WTC11 (cell line): Measurements from ENCODE around the gene ING1. TPM values are rescaled to one million over a fixed set of nuclear protein-coding genes. Genes with fewer than 3 reads are reported as not detected.

Experiments
- ATAC-seq: fragments of 200-7000 bp; cut with Tn5 transposase; 2 replicates; pipeline ENCODE4 v1.10.0; 2021; ENCODE audit warnings: mild to moderate bottlenecking, moderate library complexity
- CTCF ChIA-PET: fragments of 300-600 bp; sonication (Branson Sonifier 250); formaldehyde crosslinking; loops from one replicate; lab custom pipeline; 2021; ENCODE audit warnings: antibody characterized with exemption; lab: Charles Lee
- POLR2A ChIA-PET: fragments of 350-600 bp; sonication (Branson Sonifier 250); formaldehyde crosslinking; loops from one replicate; lab custom pipeline; 2021; ENCODE audit warnings: antibody characterized with exemption; lab: Charles Lee
- DNase-seq: peaks from one replicate; pipeline ENCODE4 v3.0.0; 2021; ENCODE audit warnings: low spot score
- H3K27ac Mint-ChIP-seq: 2 replicates; pipeline ENCODE4 v1.8.0; 2021; ENCODE audit warnings: mixed read lengths
- H3K27me3 Mint-ChIP-seq: 2 replicates; pipeline ENCODE4 v1.8.0; 2021; ENCODE audit warnings: low read depth, mild to moderate bottlenecking, moderate library complexity, mixed read lengths
- H3K36me3 Mint-ChIP-seq: 2 replicates; pipeline ENCODE4 v1.8.0; 2021; ENCODE audit warnings: mixed read lengths
- H3K4me1 Mint-ChIP-seq: 2 replicates; pipeline ENCODE4 v1.8.0; 2022; ENCODE audit warnings: mixed read lengths
- H3K4me3 Mint-ChIP-seq: 2 replicates; pipeline ENCODE4 v1.8.0; 2021; ENCODE audit warnings: mild to moderate bottlenecking, moderate library complexity, mixed read lengths
- H3K9me3 Mint-ChIP-seq: 2 replicates; pipeline ENCODE4 v1.8.0; 2021; ENCODE audit warnings: mixed read lengths
- AR ChIP-seq: fragments of 250-450 bp; sonication (Bioruptor Pico); IDR thresholded peaks from 2 replicates; pipeline ENCODE4 v1.9.0; 2021; ENCODE audit warnings: mild to moderate bottlenecking
- ARID4B ChIP-seq: sonication (generic); formaldehyde crosslinking; IDR thresholded peaks from 2 replicates; pipeline ENCODE4 v1.8.0; 2023; ENCODE audit warnings: missing genetic modification reagents, mild to moderate bottlenecking, borderline replicate concordance
- CTCF ChIP-seq: fragments of 200-600 bp; IDR thresholded peaks from 2 replicates; pipeline ENCODE4 v1.8.0; 2022; ENCODE audit warnings: antibody characterized with exemption
- E2F4 ChIP-seq: sonication (generic); formaldehyde crosslinking; IDR thresholded peaks from 2 replicates; pipeline ENCODE4 v1.8.1; 2022; ENCODE audit warnings: low read depth, mild to moderate bottlenecking, moderate library complexity, missing genetic modification reagents, borderline replicate concordance
- FOXP1 ChIP-seq: sonication (generic); formaldehyde crosslinking; IDR thresholded peaks from 2 replicates; pipeline ENCODE4 v1.8.0; 2022; ENCODE audit warnings: missing genetic modification reagents, mild to moderate bottlenecking, moderate library complexity, borderline replicate concordance
- JAZF1 ChIP-seq: fragments of 250-450 bp; sonication (Bioruptor Pico); IDR thresholded peaks from 2 replicates; pipeline ENCODE4 v1.9.0; 2021; ENCODE audit warnings: moderate library complexity, mild to moderate bottlenecking, inconsistent platforms
- MYBL2 ChIP-seq: sonication (generic); formaldehyde crosslinking; IDR thresholded peaks from 2 replicates; pipeline ENCODE4 v1.8.1; 2023; ENCODE audit warnings: mild to moderate bottlenecking, moderate library complexity, missing genetic modification reagents
- RELA ChIP-seq: sonication (generic); formaldehyde crosslinking; IDR thresholded peaks from 2 replicates; pipeline ENCODE4 v1.8.1; 2022; ENCODE audit warnings: missing genetic modification reagents, mild to moderate bottlenecking, borderline replicate concordance
- TEAD4 ChIP-seq: sonication (generic); formaldehyde crosslinking; IDR thresholded peaks from 2 replicates; pipeline ENCODE4 v1.8.0; 2022; ENCODE audit warnings: mild to moderate bottlenecking, missing genetic modification reagents
- ZNF121 ChIP-seq: sonication (generic); formaldehyde crosslinking; IDR thresholded peaks from 2 replicates; pipeline ENCODE4 v1.8.0; 2023; ENCODE audit warnings: missing genetic modification reagents
- total RNA-seq: library from RNA; stranded (reverse); gene quantifications from 3 replicates; pipeline ENCODE4 v1.2.3, GENCODE V29; 2021
- TF ChIP-seq, protein P1 (sequence below): sonication (generic); formaldehyde crosslinking; IDR thresholded peaks from 2 replicates; pipeline ENCODE4 v1.8.1; 2023; ENCODE audit warnings: mild to moderate bottlenecking, missing genetic modification reagents
- TF ChIP-seq, protein P2 (sequence below): sonication (generic); formaldehyde crosslinking; IDR thresholded peaks from 2 replicates; pipeline ENCODE4 v1.8.0; 2022; ENCODE audit warnings: mild to moderate bottlenecking, missing genetic modification reagents
- TF ChIP-seq, protein P3 (sequence below): sonication (generic); formaldehyde crosslinking; IDR thresholded peaks from 2 replicates; pipeline ENCODE4 v1.8.0; 2023; ENCODE audit warnings: missing genetic modification reagents
- TF ChIP-seq, protein P4 (sequence below): fragments of 250-450 bp; sonication (Bioruptor Pico); IDR thresholded peaks from 2 replicates; pipeline ENCODE4 v1.9.0; 2021; ENCODE audit warnings: mild to moderate bottlenecking, borderline replicate concordance

ING1 gene
- total RNA-seq, 1 experiment from 2014 or later: 26.2 TPM

GRCh38 chr13:110682746-110683145, 30.8 kb upstream of the ING1 start (continued):
- TF ChIP-seq AR (CRISPR knock-in tag): no peak
- TF ChIP-seq TEAD4 (CRISPR knock-in tag): no peak
- no peak for TF ChIP-seq E2F4 (CRISPR knock-in tag)
- TF ChIP-seq JAZF1: no peak
- no peak for TF ChIP-seq MYBL2 (CRISPR knock-in tag)
- TF ChIP-seq, protein P1, sequence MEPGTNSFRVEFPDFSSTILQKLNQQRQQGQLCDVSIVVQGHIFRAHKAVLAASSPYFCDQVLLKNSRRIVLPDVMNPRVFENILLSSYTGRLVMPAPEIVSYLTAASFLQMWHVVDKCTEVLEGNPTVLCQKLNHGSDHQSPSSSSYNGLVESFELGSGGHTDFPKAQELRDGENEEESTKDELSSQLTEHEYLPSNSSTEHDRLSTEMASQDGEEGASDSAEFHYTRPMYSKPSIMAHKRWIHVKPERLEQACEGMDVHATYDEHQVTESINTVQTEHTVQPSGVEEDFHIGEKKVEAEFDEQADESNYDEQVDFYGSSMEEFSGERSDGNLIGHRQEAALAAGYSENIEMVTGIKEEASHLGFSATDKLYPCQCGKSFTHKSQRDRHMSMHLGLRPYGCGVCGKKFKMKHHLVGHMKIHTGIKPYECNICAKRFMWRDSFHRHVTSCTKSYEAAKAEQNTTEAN (CRISPR knock-in tag): no peak
- TF ChIP-seq, protein P2, sequence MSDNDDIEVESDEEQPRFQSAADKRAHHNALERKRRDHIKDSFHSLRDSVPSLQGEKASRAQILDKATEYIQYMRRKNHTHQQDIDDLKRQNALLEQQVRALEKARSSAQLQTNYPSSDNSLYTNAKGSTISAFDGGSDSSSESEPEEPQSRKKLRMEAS (CRISPR knock-in tag): no peak

- ATAC-seq: peak; percentile 37; the same call in 1 of the 2 replicates
- no peak for DNase-seq
- TF ChIP-seq ARID4B (CRISPR knock-in tag) (no peak), ZNF121 (CRISPR knock-in tag) (peak; percentile 70; the same call in 1 of the 2 replicates)
- Mint-ChIP-seq H3K9me3 (no peaks in the 10 kb centered on the region), H3K4me3 (no peak overlapping the region), H3K27ac (no peak overlapping the region), H3K4me1 (no peaks in the 10 kb centered on the region), H3K36me3 (peaks cover 33% of the 10 kb centered on the region), H3K27me3 (no peaks in the 10 kb centered on the region)
- POLR2A ChIA-PET: no interaction called here
- CTCF ChIA-PET: interaction anchor here (0.5 to 1.5 kb wide), 12 partner anchors 20 to 265 kb away, joined by 3 to 6 read pairs (median 3); no protein-coding TSS in a partner anchor
Measured at GRCh38 chr13:110683203-110683883, 30.2 kb upstream of the ING1 start.

DNA sequence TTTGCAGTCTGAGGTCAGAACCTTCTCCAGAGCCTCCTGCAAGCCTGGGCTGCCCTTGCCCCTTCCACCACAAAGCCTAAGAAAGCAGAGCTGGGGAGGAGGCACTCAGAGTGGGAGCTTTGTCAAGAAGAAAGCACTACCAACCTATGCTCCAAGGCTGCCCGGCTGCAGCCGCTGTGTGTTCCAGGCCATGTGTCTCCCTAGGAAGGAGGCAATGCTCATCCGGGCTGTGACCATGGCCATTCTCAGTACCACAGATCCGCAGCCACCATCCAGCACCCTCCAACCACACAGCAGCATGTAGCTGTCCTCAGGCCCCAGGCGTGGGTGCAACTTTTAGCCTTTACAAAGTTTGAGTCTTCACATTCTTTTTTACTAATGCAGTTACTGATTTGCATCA, 29.6 kb upstream of the ING1 start:
- Mint-ChIP-seq H3K4me1 (no peaks in the 10 kb centered on the region), H3K27me3 (no peaks in the 10 kb centered on the region), H3K9me3 (no peaks in the 10 kb centered on the region), H3K36me3 (peaks cover 28% of the 10 kb centered on the region), H3K27ac (no peak overlapping the region), H3K4me3 (no peak overlapping the region)
- DNase-seq (no peak), ATAC-seq (no peak)
- CTCF ChIA-PET: interaction anchor here (0.8 to 1.5 kb wide), 4 partner anchors 117 to 264 kb away, joined by 3 to 6 read pairs (median 4); no protein-coding TSS in a partner anchor
- POLR2A ChIA-PET: no interaction called here
- TF ChIP-seq, protein P3, sequence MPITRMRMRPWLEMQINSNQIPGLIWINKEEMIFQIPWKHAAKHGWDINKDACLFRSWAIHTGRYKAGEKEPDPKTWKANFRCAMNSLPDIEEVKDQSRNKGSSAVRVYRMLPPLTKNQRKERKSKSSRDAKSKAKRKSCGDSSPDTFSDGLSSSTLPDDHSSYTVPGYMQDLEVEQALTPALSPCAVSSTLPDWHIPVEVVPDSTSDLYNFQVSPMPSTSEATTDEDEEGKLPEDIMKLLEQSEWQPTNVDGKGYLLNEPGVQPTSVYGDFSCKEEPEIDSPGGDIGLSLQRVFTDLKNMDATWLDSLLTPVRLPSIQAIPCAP: no peak
- TF ChIP-seq CTCF (no peak), RELA (CRISPR knock-in tag) (no peak), FOXP1 (no peak)
- TF ChIP-seq, protein P4, sequence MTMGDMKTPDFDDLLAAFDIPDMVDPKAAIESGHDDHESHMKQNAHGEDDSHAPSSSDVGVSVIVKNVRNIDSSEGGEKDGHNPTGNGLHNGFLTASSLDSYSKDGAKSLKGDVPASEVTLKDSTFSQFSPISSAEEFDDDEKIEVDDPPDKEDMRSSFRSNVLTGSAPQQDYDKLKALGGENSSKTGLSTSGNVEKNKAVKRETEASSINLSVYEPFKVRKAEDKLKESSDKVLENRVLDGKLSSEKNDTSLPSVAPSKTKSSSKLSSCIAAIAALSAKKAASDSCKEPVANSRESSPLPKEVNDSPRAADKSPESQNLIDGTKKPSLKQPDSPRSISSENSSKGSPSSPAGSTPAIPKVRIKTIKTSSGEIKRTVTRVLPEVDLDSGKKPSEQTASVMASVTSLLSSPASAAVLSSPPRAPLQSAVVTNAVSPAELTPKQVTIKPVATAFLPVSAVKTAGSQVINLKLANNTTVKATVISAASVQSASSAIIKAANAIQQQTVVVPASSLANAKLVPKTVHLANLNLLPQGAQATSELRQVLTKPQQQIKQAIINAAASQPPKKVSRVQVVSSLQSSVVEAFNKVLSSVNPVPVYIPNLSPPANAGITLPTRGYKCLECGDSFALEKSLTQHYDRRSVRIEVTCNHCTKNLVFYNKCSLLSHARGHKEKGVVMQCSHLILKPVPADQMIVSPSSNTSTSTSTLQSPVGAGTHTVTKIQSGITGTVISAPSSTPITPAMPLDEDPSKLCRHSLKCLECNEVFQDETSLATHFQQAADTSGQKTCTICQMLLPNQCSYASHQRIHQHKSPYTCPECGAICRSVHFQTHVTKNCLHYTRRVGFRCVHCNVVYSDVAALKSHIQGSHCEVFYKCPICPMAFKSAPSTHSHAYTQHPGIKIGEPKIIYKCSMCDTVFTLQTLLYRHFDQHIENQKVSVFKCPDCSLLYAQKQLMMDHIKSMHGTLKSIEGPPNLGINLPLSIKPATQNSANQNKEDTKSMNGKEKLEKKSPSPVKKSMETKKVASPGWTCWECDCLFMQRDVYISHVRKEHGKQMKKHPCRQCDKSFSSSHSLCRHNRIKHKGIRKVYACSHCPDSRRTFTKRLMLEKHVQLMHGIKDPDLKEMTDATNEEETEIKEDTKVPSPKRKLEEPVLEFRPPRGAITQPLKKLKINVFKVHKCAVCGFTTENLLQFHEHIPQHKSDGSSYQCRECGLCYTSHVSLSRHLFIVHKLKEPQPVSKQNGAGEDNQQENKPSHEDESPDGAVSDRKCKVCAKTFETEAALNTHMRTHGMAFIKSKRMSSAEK (CRISPR knock-in tag): no peak
